Neuronal stem cell (in vitro differentiated cells): ENCODE measurements around the gene GPR132.

ENCODE experiments used
- DNase-seq: peaks from one replicate; pipeline ENCODE4 v3.0.0-alpha.2; 2013; ENCODE audit warnings: low spot score
- H2AFZ ChIP-seq: one replicate; pipeline ENCODE4 v1.6.1; 2013; ENCODE audit warnings: mild to moderate bottlenecking, low read length, inconsistent platforms
- H2AK5ac ChIP-seq: 2 replicates; pipeline ENCODE4 v1.6.1; 2013; ENCODE audit warnings: low read depth, mild to moderate bottlenecking, inconsistent platforms, low read length, moderate library complexity, mixed read lengths
- H2BK120ac ChIP-seq: 2 replicates; pipeline ENCODE4 v1.6.1; 2013; ENCODE audit warnings: low read depth, mild to moderate bottlenecking, inconsistent platforms, low read length, moderate library complexity, mixed read lengths
- H2BK12ac ChIP-seq: one replicate; pipeline ENCODE4 v1.6.1; 2013; ENCODE audit warnings: low read length, inconsistent platforms
- H2BK15ac ChIP-seq: 2 replicates; pipeline ENCODE4 v1.6.1; 2013; ENCODE audit warnings: mild to moderate bottlenecking, low read length, inconsistent platforms, mixed read lengths
- H2BK5ac ChIP-seq: one replicate; pipeline ENCODE4 v1.6.1; 2013; ENCODE audit warnings: inconsistent platforms, mild to moderate bottlenecking, low read length, moderate library complexity
- H3K14ac ChIP-seq: one replicate; pipeline ENCODE4 v1.6.1; 2013; ENCODE audit warnings: low read length, inconsistent platforms
- H3K18ac ChIP-seq: 2 replicates; pipeline ENCODE4 v1.6.1; 2013; ENCODE audit warnings: low read length, inconsistent platforms
- H3K23ac ChIP-seq: 2 replicates; pipeline ENCODE4 v1.6.1; 2013; ENCODE audit warnings: low read depth, mild to moderate bottlenecking, mixed read lengths, low read length, inconsistent platforms; ENCODE audit not compliant: poor library complexity
- H3K27ac ChIP-seq: replicated peaks from 3 replicates; pipeline ENCODE4 v1.5.1; 2013; ENCODE audit warnings: low read length, inconsistent platforms
- H3K27me3 ChIP-seq, 3 experiments: 2 replicates each; pipeline ENCODE4 v1.6.1; 2013; ENCODE audit warnings: low read length in 3 of 3, mild to moderate bottlenecking in 2 of 3, inconsistent platforms in 1 of 3, low read depth in 1 of 3, mixed read lengths in 1 of 3, moderate library complexity in 1 of 3; ENCODE audit not compliant: control insufficient read depth in 3 of 3, insufficient read depth in 3 of 3
- H3K36me3 ChIP-seq, 2 donors: replicated peaks in 1 of 2; 2 replicates each; pipeline ENCODE4 v1.6.1; 2013; ENCODE audit warnings: low read length in 2 of 2; ENCODE audit not compliant: control insufficient read depth in 2 of 2, insufficient read depth in 2 of 2
- H3K4ac ChIP-seq: 2 replicates; pipeline ENCODE4 v1.6.1; 2013; ENCODE audit warnings: inconsistent platforms, mild to moderate bottlenecking, low read length, moderate library complexity
- H3K4me1 ChIP-seq, 2 donors: 1 replicate in 1 of 2; 2 replicates in 1 of 2; pipeline ENCODE4 v1.6.1; 2013; ENCODE audit warnings: low read length in 2 of 2, low read depth in 1 of 2; ENCODE audit not compliant: control insufficient read depth in 2 of 2, insufficient read depth in 1 of 2
- H3K4me2 ChIP-seq: one replicate; pipeline ENCODE4 v1.6.1; 2013; ENCODE audit warnings: mild to moderate bottlenecking, low read length, inconsistent platforms; ENCODE audit not compliant: insufficient read depth, poor library complexity, severe bottlenecking
- H3K4me3 ChIP-seq, 2 donors: 2 replicates each; pipeline ENCODE4 v1.5.1; 2013; ENCODE audit warnings: low read length in 2 of 2, mild to moderate bottlenecking in 2 of 2, inconsistent platforms in 1 of 2, moderate library complexity in 1 of 2
- H3K79me1 ChIP-seq: one replicate; pipeline ENCODE4 v1.6.1; 2013; ENCODE audit warnings: low read depth, mild to moderate bottlenecking, inconsistent platforms, low read length, moderate library complexity
- H3K9ac ChIP-seq: one replicate; pipeline ENCODE4 v1.6.1; 2013; ENCODE audit warnings: mild to moderate bottlenecking, low read depth, low read length, inconsistent platforms; ENCODE audit not compliant: poor library complexity
- H3K9me3 ChIP-seq, 2 donors: replicated peaks in 1 of 2; 2 replicates each; pipeline versions ENCODE3 to v1.6.1; 2013; ENCODE audit warnings: low read length in 2 of 2, mild to moderate bottlenecking in 2 of 2, inconsistent platforms in 1 of 2, low read depth in 1 of 2, mixed read lengths in 1 of 2, moderate library complexity in 1 of 2; ENCODE audit not compliant: control insufficient read depth in 2 of 2, insufficient read depth in 1 of 2
- H4K8ac ChIP-seq: one replicate; pipeline ENCODE4 v1.6.1; 2013; ENCODE audit warnings: low read depth, mild to moderate bottlenecking, inconsistent platforms, low read length, moderate library complexity
- H4K91ac ChIP-seq: one replicate; pipeline ENCODE4 v1.6.1; 2013; ENCODE audit warnings: low read length, low read depth, mild to moderate bottlenecking, inconsistent platforms; ENCODE audit not compliant: poor library complexity
- WGBS, 2 donors: extraction: QIAGEN DNeasy Blood & Tissue Kit; methylation state at CpG; one replicate each; pipeline ENCODE4 v1.1.7; 2013; ENCODE audit warnings: missing lambda C conversion rate in 2 of 2, mixed read lengths in 1 of 2; ENCODE audit not compliant: insufficient read length in 2 of 2, insufficient replicate concordance in 1 of 2; ENCODE audit errors: extremely low coverage in 2 of 2; 5-methylcytosine and 5-hydroxymethylcytosine counted together

The GPR132 gene

GRCh38 chr14:105055736-105056302, 9.4 kb downstream of the GPR132 start:
- H2AK5ac ChIP-seq, result peak overlapping the region; percentile 61

GRCh38 chr14:105055334-105055733, 9.9 kb downstream of the GPR132 start:
- no CpG with 5 or more reads among the region's 15 CpGs for WGBS, 2 donors

More at GRCh38 chr14:105055736-105056302, 9.4 kb downstream of the GPR132 start:
- H4K8ac ChIP-seq, result no peak overlapping the region
- H2BK12ac ChIP-seq, result peak overlapping the region; percentile 14
- no CpG with 5 or more reads among the region's 33 CpGs for WGBS, 2 donors
- peak overlapping the region; percentile 71 for H3K9ac ChIP-seq
- H2BK5ac ChIP-seq, result no peak overlapping the region
- no peaks in the 10 kb centered on the region for H3K79me1 ChIP-seq
- H3K14ac ChIP-seq, result peak overlapping the region; percentile 71
- peak overlapping the region; percentile 98 for H3K18ac ChIP-seq
- no peaks in the 10 kb centered on the region for H3K36me3 ChIP-seq
- peak overlapping the region in 1 of 2 donors; percentile 27 for H3K4me3 ChIP-seq
- H3K27ac ChIP-seq, result no peak overlapping the region
- no peak overlapping the region for H4K91ac ChIP-seq
- peaks cover 4 to 53% (median 18%) of the 10 kb centered on the region in 3 experiments for H3K27me3 ChIP-seq
- peak overlapping the region; percentile 92 for H2BK15ac ChIP-seq
- no peak for DNase-seq
- H3K4me1 ChIP-seq, result peaks cover 4 to 13% of the 10 kb centered on the region in 2 donors
- peak overlapping the region; percentile 83 for H2BK120ac ChIP-seq
- H3K4ac ChIP-seq, result peak overlapping the region; percentile 53
- H3K4me2 ChIP-seq, result peak overlapping the region; percentile 37
- peak overlapping the region; percentile 85 for H3K23ac ChIP-seq
- peaks cover 0 to 4% of the 10 kb centered on the region in 2 donors for H3K9me3 ChIP-seq
- no peak overlapping the region for H2AFZ ChIP-seq

GRCh38 chr14:105053996-105054395, 11.2 kb downstream of the GPR132 start:
- Histone ChIP-seq H3K36me3 (no peaks in the 10 kb centered on the region), H2BK15ac (no peak overlapping the region), H3K27ac (no peak overlapping the region), H4K91ac (no peak overlapping the region), H3K9ac (no peak overlapping the region), H3K27me3 (peaks cover 4 to 56% (median 18%) of the 10 kb centered on the region in 3 experiments), H3K4me1 (peaks cover 0 to 13% of the 10 kb centered on the region in 2 donors), H3K14ac (no peak overlapping the region), H2BK12ac (no peak overlapping the region), H3K18ac (no peak overlapping the region), H3K4me3 (no peak overlapping the region), H3K4ac (no peak overlapping the region), H2BK120ac (no peak overlapping the region), H2BK5ac (no peak overlapping the region), H3K23ac (no peak overlapping the region), H4K8ac (no peak overlapping the region), H3K79me1 (no peaks in the 10 kb centered on the region), H3K9me3 (peaks cover 0 to 4% of the 10 kb centered on the region in 2 donors), H2AK5ac (no peak overlapping the region), H3K4me2 (no peak overlapping the region), H2AFZ (no peak overlapping the region)
- DNase-seq, result no peak
- no CpG with 5 or more reads among the region's 15 CpGs for WGBS, 2 donors

More at GRCh38 chr14:105055334-105055733, 9.9 kb downstream of the GPR132 start:
- H3K4ac ChIP-seq, result no peak overlapping the region
- H2BK5ac ChIP-seq, result no peak overlapping the region
- DNase-seq, result no peak
- peak overlapping the region in 1 of 2 donors; percentile 47 for H3K4me3 ChIP-seq
- H4K91ac ChIP-seq, result no peak overlapping the region
- H3K9me3 ChIP-seq, result peaks cover 0 to 4% of the 10 kb centered on the region in 2 donors
- H3K18ac ChIP-seq, result peak overlapping the region; percentile 86
- H3K79me1 ChIP-seq, result no peaks in the 10 kb centered on the region
- H2AK5ac ChIP-seq, result no peak overlapping the region
- no peak overlapping the region for H4K8ac ChIP-seq
- H2BK120ac ChIP-seq, result no peak overlapping the region
- H3K23ac ChIP-seq, result no peak overlapping the region
- peak overlapping the region; percentile 64 for H3K9ac ChIP-seq
- no peak overlapping the region for H3K4me2 ChIP-seq
- H3K27me3 ChIP-seq, result peaks cover 4 to 56% (median 18%) of the 10 kb centered on the region in 3 experiments
- H3K14ac ChIP-seq, result no peak overlapping the region
- H2BK15ac ChIP-seq, result no peak overlapping the region
- no peak overlapping the region for H2BK12ac ChIP-seq
- H2AFZ ChIP-seq, result no peak overlapping the region
- H3K36me3 ChIP-seq, result no peaks in the 10 kb centered on the region
- H3K4me1 ChIP-seq, result peaks cover 0 to 13% of the 10 kb centered on the region in 2 donors
- no peak overlapping the region for H3K27ac ChIP-seq

GRCh38 chr14:105053421-105053820, 11.8 kb downstream of the GPR132 start:
- Histone ChIP-seq H3K4me2 (no peak overlapping the region), H3K79me1 (no peaks in the 10 kb centered on the region), H4K91ac (no peak overlapping the region), H3K14ac (no peak overlapping the region), H2BK12ac (no peak overlapping the region), H3K23ac (no peak overlapping the region), H3K9ac (no peak overlapping the region), H3K27me3 (peaks cover 4 to 50% (median 18%) of the 10 kb centered on the region in 3 experiments), H3K9me3 (peaks cover 0 to 4% of the 10 kb centered on the region in 2 donors), H3K36me3 (no peaks in the 10 kb centered on the region), H3K4me3 (no peak overlapping the region), H4K8ac (no peak overlapping the region), H3K18ac (no peak overlapping the region), H2AFZ (no peak overlapping the region), H2BK15ac (no peak overlapping the region), H3K27ac (no peak overlapping the region), H2AK5ac (no peak overlapping the region), H2BK5ac (no peak overlapping the region), H3K4ac (no peak overlapping the region), H2BK120ac (no peak overlapping the region), H3K4me1 (peaks cover 0 to 10% of the 10 kb centered on the region in 2 donors)
- whole genome bisulfite sequencing, 2 donors, result no CpG with 5 or more reads among the region's 6 CpGs
- DNase-seq, result no peak
